Parathyroid adenoma (tissue), 2 donors: ENCODE data around the gene CCDC107.

Source experiments
- H2AFZ ChIP-seq: fragments of 300-600 bp; sonication (generic); one replicate; pipeline ENCODE4 v1.7.0; 2017; ENCODE audit warnings: antibody characterized with exemption, mild to moderate bottlenecking
- H3K27ac ChIP-seq: fragments of 300-600 bp; sonication (generic); one replicate; pipeline ENCODE4 v1.7.0; 2017
- H3K27me3 ChIP-seq: fragments of 300-600 bp; sonication (generic); one replicate; pipeline ENCODE4 v1.7.0; 2017; ENCODE audit warnings: low read length; ENCODE audit not compliant: control insufficient read depth, insufficient read depth
- H3K36me3 ChIP-seq: fragments of 300-600 bp; sonication (generic); one replicate; pipeline ENCODE4 v1.7.0; 2017; ENCODE audit warnings: low read length; ENCODE audit not compliant: control insufficient read depth, insufficient read depth
- H3K4me1 ChIP-seq: fragments of 300-600 bp; sonication (generic); one replicate; pipeline ENCODE4 v1.7.0; 2017; ENCODE audit warnings: control low read depth
- H3K4me2 ChIP-seq: fragments of 300-600 bp; sonication (generic); one replicate; pipeline ENCODE4 v1.7.0; 2017; ENCODE audit warnings: low read length
- H3K4me3 ChIP-seq: fragments of 300-600 bp; sonication (generic); one replicate; pipeline ENCODE4 v1.7.0; 2017; ENCODE audit warnings: low read depth, low read length
- H3K79me2 ChIP-seq: fragments of 300-600 bp; sonication (generic); one replicate; pipeline ENCODE4 v1.7.0; 2017; ENCODE audit warnings: control low read depth
- H3K9ac ChIP-seq: fragments of 300-600 bp; sonication (generic); one replicate; pipeline ENCODE4 v1.7.0; 2017; ENCODE audit warnings: mild to moderate bottlenecking
- H3K9me3 ChIP-seq: fragments of 300-600 bp; sonication (generic); one replicate; pipeline ENCODE4 v1.7.0; 2017; ENCODE audit warnings: low read length; ENCODE audit not compliant: control insufficient read depth
- TF ChIP-seq, protein P1 (sequence below): fragments of 300-600 bp; sonication (generic); IDR thresholded peaks from one replicate; pipeline ENCODE4 v1.7.0; 2017; ENCODE audit warnings: antibody characterized with exemption, mild to moderate bottlenecking
- donor health status: primary hyperparathyroidism.

Gene CCDC107

DNA sequence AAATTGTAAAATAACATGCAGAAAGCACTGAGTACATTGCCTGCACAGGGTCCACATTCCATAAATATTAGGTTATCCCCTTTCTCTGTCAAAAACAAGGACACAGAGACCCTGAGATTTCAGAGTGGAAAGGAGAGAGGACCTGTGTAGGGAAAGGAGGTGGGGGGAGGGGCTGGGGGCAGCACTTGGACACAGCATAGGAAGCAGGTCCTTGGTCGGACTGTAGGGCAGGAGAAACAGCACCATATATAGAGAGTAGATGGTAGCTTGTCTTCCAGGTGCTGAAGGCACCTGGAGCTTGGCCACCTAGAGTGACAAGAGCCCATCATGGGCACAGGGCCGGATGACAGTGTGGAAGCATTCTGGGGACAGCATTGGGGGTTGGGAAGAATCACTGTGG is 29.2 kb downstream of the CCDC107 start:
- no peaks in the 10 kb centered on the region for H3K9me3 ChIP-seq
- H3K79me2 ChIP-seq, result no peaks in the 10 kb centered on the region
- H2AFZ ChIP-seq, result no peak overlapping the region
- no peaks in the 10 kb centered on the region for H3K27me3 ChIP-seq
- no peak overlapping the region for H3K4me2 ChIP-seq
- TF ChIP-seq, protein P1, sequence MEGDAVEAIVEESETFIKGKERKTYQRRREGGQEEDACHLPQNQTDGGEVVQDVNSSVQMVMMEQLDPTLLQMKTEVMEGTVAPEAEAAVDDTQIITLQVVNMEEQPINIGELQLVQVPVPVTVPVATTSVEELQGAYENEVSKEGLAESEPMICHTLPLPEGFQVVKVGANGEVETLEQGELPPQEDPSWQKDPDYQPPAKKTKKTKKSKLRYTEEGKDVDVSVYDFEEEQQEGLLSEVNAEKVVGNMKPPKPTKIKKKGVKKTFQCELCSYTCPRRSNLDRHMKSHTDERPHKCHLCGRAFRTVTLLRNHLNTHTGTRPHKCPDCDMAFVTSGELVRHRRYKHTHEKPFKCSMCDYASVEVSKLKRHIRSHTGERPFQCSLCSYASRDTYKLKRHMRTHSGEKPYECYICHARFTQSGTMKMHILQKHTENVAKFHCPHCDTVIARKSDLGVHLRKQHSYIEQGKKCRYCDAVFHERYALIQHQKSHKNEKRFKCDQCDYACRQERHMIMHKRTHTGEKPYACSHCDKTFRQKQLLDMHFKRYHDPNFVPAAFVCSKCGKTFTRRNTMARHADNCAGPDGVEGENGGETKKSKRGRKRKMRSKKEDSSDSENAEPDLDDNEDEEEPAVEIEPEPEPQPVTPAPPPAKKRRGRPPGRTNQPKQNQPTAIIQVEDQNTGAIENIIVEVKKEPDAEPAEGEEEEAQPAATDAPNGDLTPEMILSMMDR, result no peak
- no peaks in the 10 kb centered on the region for H3K36me3 ChIP-seq
- H3K27ac ChIP-seq, result peak overlapping the region; percentile 70
- peaks cover 8% of the 10 kb centered on the region for H3K4me1 ChIP-seq
- no peak overlapping the region for H3K4me3 ChIP-seq
- no peak overlapping the region for H3K9ac ChIP-seq

DNA sequence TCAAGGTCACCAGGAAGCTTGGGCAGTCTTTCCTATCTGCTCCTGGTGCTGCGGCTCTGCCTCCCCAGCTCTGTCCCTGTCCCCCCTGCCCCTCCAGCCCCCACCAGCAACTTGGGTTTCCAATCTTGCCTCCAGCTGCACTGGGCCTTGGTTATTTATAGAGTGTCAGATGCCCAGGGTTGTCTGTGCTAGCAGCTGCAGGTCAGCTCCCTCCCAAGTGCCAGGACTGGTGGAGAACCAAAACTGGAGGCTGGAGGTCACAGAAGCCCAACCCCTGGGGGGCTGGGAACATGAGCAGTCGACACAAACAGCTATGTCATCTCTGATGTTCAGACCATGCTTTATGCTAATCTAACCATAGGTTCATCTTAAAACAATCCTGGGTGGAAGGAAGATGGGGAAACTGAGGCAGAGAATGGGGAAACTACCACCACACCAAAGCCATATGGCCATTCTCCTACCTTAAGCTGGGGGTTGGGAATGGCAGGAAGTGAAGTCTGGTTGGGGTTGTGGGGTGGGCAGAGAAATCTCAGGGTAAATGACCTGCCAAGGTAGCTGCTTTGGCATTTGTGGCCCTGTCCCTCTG is 30.0 kb downstream of the CCDC107 start:
- H3K4me3 ChIP-seq, result no peak overlapping the region
- no peak overlapping the region for H3K4me2 ChIP-seq
- H3K4me1 ChIP-seq, result peaks cover 8% of the 10 kb centered on the region

DNA sequence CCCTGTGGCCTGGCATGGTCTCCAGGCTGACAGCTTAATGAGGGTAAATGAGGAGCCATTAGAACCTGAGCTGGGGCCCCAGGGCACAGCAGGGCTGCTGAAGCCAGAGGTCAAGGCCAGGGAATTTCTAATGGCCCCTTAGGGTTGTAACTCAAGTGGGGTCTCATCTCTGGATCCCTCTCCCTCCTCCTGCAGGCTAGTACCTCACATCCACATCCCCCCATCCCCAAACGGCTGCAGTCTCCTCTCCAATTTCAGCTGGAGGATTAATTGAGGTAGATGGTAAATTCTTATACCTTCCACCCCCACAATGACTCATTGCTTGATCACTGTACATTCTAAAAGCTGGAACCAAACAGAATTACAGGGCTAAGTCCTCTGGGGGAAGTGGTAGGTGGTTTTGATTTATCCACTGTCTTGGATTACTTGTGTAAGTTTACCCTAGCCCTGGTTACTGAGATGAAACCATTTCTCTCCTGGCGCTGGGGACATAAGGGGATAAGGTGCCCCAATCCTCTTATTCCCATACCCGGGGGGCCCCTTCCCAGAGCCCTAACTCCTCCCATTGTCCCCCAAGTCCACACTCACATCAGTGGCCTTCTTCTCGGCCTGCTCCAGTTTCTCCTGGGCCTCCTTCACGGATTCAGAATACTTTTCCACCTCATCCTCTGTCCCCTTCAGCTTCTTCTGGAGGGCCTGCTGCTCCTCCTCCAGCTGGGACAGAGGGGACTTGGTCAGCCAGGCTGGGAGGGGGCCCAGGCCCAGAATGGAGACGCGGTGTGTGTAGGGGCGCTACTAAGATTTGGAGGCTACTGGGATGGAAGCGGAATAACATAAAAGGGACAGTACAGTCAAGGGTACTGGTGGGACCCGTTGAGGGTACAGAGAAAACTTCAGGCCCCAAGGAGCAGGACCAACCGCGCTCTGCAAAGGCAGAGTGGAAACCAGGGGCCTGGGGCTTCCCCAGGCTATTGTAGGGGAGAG is 30.8 kb downstream of the CCDC107 start:
- TF ChIP-seq, protein P1, result no peak
- Histone ChIP-seq H2AFZ (no peak overlapping the region), H3K36me3 (no peaks in the 10 kb centered on the region), H3K4me2 (no peak overlapping the region), H3K9me3 (no peaks in the 10 kb centered on the region), H3K79me2 (no peaks in the 10 kb centered on the region), H3K4me1 (peaks cover 8% of the 10 kb centered on the region), H3K27ac (no peak overlapping the region), H3K4me3 (peak overlapping the region; percentile 14), H3K9ac (no peak overlapping the region), H3K27me3 (no peaks in the 10 kb centered on the region)

More for the DNA sequence above, 30.0 kb downstream of the CCDC107 start:
- Histone ChIP-seq H3K27ac (no peak overlapping the region), H3K36me3 (no peaks in the 10 kb centered on the region), H3K27me3 (no peaks in the 10 kb centered on the region), H3K9ac (no peak overlapping the region), H3K9me3 (no peaks in the 10 kb centered on the region), H3K79me2 (no peaks in the 10 kb centered on the region), H2AFZ (no peak overlapping the region)
- TF ChIP-seq, protein P1, result no peak

DNA sequence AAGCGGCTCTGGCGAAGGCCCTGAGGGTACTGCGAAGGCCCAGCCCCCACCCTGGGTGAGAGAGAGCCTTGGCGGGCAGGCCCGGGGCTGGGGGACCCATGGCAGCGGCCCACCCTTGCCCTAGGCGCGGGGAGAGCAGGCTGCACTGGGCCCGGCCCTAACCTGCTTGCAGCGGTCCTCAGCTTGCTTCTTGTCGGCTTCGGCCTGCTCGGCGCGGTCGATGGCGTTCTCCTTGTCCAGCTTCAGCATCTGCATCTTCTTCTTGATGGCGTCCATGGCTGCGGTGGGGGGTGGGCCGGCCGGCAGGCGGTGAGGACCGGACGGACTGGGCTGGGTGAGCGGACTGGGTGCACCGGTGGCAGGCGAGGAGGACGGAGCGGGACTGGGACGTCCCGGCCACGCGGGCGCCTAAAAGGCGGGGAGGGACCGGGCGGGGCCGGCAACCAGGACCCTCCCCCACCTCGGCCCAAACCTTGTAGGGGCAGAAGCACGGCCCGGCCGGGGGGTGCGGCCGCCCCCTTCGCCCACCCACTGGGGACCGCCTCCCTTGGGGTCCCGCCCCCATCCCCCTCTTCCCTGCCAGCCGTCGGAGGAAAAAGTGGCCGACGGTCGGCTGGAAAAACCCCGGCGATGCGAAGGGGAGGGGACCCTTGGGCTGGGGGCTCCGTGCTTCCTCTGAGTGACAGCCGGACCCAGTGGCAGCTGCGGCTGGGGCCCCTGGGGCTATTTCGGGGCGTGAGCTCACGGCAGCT is 31.6 kb downstream of the CCDC107 start, which contains the start of gene TPM2:
TSS of gene TPM2 (minus strand) at position 384 of the 752 bp plus-strand sequence. CDS start at position 276, 108 bp downstream.
- peak within 1 kb of the TSS; percentile 78 for H3K4me3 ChIP-seq
- peaks cover 8% of the 10 kb centered on the region for H3K4me1 ChIP-seq
- H3K79me2 ChIP-seq, result no peaks in the 10 kb centered on the region
- H3K27me3 ChIP-seq, result no peaks in the 10 kb centered on the region
- peak within 1 kb of the TSS; percentile 99 for H3K4me2 ChIP-seq
- H3K9me3 ChIP-seq, result no peaks in the 10 kb centered on the region
- H2AFZ ChIP-seq, result peak within 1 kb of the TSS; percentile 94
- no peaks in the 10 kb centered on the region for H3K36me3 ChIP-seq
- H3K27ac ChIP-seq, result peak within 1 kb of the TSS; percentile 69
- H3K9ac ChIP-seq, result peak within 1 kb of the TSS; percentile 80
- TF ChIP-seq, protein P1, result no peak
